HG03575 (cell line): ENCODE data around the gene DNALI1.

Experiments
- ATAC-seq: cut with Tn5 transposase; IDR thresholded peaks from one replicate; pipeline ENCODE4 v1.9.1; 2021; ENCODE audit not compliant: unreplicated experiment, insufficient number of reproducible peaks, low FRiP score; ENCODE audit errors: extremely low read depth

Gene DNALI1

DNA sequence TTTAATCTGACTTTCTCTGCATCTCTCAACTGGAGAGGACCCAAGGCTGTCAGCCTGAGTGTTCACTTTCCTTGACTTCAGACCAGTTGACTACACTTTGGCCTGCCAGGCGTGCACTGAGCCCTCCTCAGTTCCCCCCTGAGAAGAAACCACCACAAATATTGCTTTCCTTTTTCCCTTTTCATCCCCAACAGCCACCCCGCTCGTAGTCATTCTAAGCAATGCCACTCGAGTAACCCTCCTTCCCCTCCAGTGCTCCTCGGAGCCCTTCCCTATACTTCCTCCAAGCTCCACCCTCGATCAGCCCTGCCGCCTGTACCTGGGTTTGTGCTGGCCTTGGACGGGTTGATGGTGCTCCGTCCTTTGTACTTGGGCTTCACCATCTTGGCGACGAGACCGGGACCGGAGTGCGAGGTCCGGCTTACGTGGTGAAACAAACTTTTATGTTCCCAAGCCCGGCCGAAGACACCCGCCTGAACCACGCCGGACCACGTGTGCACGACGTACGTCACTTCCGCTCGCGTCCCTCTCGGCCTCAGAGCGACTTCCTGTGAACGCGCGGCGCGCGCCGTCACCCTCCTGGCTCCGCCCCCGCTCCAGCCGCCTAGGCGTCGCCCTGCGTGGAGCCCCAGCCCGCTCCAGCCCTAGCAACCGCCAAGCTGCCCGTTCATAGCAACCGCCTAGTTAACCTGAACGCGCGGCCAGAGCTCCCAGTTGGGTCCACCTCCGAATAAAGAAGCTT is 38.9 kb downstream of the DNALI1 start, which contains the start of gene GNL2:
TSS of gene GNL2 (minus strand) at position 498 of the 742 bp plus-strand sequence. CDS start at position 383, 115 bp downstream.
- ATAC-seq: peak; percentile 63

DNA sequence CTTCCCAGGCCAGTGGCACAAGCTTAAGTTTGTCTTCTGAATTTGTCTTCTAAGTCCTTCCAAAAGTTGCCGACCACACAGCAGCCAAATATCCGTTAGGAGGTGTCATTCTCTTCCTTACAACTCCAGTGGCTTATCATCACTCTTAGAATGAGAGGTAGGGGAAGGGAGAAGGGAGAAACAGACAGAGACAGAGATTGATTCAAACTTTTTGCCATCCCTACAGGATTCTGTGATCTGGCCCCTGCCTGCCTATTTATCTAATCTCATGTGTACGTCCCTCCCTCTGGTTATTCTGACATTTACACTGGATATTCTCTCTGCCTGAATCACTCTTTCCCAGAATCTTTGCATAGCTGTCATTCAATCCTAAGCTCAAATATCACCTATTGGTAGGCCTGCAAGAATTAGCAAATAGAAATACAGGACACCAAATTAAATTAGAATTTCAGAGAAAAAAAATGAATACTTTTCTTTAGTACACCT is 39.5 kb downstream of the DNALI1 start:
- no peak for ATAC-seq

DNA sequence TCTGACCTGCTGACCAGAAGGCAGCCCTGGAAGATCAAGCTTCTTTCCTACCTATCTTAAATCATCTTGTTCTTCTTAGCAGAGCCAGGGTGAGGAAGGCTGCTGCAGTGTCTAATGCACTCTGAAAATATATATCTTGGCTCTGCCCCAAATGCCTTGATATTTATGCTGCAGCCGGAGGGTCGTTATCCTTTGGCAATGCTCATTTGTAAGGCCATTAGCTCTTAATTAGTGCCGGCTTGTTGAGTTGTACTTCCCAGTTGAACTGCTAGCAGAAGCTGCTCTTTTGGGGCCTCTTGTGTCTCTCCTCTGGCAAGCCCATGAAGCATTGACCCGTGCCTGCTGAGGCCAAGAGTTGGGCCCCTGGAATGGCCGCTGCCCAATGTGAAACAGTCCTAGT is 43.2 kb downstream of the DNALI1 start:
- ATAC-seq: no peak

GRCh38 chr1:37601441-37601840 is 44.7 kb downstream of the DNALI1 start:
- no peak for ATAC-seq

DNA sequence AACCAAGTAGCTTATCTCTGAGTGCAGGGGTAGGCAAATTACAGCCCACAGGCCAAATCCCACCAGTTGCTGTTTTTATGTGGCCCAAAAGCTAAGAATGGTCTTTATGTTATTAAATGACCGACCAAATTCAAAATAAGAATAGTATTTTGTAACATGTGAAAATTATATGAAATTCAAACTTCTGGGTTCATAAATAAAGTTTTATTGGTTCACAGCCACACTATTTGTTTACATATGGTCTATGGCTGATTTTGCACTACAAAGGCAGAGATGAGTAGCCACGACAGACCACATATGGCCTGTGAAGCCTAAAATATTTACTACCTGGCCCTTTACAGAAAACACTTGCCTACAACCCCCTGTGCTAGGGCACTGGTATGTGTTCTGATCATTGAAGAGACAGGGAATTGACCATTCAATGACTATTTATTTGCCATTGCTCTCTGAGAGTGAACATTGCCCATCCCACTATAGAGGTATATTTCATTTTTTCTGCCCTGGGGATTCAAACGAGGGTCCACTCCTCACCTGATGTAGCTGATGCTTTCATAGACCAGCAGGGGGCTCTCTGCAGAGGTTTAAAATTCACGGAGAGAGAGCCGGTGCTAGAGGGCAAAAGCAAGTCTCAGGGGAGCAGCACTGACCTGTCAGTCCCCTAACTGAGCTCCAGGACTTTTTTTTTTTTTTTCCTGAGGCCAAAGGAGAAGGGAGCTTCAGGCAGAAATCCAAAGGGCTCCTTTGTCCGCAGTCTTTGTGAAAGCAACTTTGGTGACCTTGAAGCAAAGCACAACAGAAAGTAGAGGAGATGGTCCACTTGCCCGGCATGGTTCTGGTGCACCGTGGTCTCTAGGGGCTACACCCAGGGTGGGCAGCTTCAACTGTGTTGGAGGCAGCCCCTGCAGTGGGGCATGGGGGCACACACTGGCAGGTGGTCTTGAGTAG is 46.3 kb downstream of the DNALI1 start:
- ATAC-seq: no peak

DNA sequence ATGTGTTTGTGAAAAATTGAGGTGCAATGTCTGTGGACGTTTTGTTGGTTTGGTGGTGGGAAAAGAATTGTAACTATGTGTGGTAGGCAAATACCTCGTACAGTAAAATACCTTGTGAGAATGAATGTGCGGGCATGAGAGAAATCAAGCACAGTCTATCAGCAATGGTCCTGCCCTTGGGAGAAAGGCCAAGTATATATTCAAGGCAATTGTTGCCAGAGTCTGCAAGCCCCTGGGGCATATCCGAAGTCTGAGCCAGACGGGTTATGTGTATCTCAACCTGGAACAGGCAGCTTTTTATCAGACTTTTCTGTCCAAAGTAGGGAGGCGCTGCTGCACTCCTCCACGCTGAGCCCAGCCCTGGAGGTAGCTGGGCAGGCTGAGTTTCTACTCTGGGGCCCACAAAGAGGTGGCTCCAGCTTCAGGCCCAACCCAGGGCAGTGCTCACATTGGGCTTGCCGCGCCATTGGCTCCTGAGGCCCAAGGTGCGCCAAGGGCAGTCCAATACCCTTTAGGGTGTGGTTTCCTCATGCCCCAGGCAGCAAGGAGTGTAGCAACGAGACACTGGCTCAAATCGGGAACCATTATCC is 48.4 kb downstream of the DNALI1 start:
- ATAC-seq: no peak

GRCh38 chr1:37605806-37606474 is 49.2 kb downstream of the DNALI1 start:
- ATAC-seq: no peak

DNA sequence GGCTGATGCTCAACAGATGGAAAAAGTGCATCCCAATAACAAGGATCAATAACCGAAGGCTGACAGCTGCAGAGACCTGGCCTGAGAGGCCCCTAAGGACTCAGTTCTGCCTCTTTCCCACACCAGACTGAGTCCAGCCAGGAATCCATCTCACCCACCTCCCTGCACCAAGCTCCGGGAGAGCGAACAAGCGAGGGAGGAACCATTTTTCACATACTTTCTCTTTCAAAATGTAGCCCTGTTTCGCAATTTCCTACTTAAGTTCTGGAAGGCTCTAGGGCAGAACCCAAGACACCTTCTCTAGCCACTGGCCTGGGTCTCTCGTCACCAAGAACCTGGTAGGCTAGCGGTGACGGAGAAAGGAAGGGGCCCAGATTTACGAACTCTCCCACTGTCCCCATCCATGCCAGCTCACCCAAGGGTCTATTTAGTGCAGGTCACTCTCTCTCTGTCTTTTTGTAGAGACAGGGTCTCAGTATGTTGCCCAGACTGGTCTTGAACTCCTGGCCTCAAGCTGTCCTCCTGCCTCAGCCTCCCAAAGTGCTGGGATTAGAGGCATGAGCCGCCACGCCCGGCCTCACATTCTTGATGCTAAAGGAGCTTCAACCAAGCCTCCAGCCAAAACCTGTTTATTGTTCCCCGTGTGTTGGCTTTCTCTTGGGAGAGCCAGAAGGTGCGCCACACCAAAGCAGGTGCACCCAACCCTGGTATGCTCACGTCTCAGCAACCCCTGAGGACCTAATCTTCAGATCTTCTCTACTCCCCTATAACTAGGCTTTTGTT is 49.9 kb downstream of the DNALI1 start:
- no peak for ATAC-seq

DNA sequence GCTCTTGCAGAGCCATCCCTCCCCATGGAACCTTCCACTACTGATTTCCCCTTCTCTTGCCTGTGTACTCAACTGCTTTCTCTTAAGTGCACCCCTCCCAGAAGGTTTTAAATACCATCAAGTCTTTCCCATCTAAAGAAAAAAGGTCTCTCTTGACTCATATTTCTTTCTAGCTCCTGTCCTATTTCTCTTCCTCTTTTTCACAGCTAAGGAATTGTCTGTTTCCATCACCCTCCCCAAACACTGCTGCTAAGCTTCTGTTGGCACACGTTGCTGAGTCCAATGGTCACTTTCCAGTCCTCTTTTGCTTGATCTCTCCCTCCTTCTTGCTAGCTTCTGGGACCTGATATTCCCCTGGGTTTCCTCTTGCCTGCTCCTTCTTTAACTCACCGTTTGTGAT is 52.3 kb downstream of the DNALI1 start:
- ATAC-seq: no peak

- ATAC-seq: no peak
Observed at GRCh38 chr1:37609994-37610393, 53.3 kb downstream of the DNALI1 start.

DNA sequence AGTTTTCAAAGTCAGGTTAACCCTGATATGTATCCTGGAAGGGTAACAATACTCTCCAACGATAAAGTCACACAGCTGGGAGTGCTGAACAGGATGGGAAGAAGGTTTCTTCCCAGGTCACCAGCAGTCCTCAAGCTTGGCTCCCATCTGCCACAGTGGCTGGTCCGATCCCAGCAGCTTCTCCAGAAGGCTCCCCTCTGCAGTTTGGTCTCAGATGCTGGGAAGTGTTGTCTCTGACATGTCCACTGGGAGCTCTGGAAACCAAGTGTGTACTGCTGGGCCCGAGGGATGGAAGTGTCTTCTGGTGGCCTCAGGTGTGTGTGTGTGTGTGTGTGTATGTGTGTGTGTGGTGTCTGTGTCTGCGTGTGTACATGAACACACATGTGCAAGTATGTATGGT is 55.4 kb downstream of the DNALI1 start:
- ATAC-seq: no peak

DNA sequence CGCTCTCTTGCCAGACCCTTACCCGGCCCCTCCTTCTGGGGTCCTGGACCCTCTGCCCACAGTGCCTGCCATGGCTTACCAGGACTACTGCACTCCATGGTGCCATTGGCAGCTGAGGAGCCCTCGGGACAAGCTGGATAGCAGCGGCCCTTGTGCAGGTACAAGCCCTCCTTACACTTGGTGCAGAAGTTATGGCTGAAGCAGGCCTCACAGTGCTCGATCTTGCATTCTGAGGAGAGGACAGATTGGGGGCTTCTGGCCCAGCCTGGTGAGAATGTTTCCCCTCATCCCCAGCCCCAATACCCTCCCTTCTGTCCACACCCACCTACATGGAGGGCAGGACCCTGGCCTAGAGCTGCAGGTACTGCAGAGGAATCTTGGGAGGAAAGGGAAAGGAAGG is 57.4 kb downstream of the DNALI1 start:
- ATAC-seq: no peak

DNA sequence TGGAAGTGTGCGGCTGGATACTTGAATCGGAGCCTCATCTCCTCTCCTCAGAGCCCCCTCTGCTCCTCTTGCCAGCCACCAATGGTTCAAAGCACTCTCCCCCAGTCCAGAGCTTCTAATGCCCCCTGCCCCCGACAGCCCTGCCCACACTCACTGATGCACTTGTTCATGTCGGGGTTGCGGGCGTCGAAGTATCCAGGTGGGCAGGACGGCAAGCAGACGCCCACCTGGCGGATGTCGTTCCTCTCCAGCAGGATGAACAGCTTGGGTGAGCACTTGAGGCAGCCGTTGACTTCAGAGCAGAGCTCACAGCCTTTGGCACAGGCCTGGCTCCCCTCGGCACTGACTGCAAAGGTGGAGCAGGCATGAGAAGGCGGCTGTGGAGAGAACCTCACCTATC is 59.6 kb downstream of the DNALI1 start:
- no peak for ATAC-seq
